Vagina (tissue), 2 donors: ENCODE measurements around the gene KRT1. TPM values are rescaled to one million over a fixed set of nuclear protein-coding genes. Genes with fewer than 3 reads are reported as not detected.

Source experiments
- DNase-seq, 2 donors: peaks; one replicate each; pipeline ENCODE4 v3.0.0-alpha.2; 2017; ENCODE audit errors: extremely low spot score in 2 of 2
- H3K27ac ChIP-seq: fragments of 200-600 bp; sonication (generic); one replicate; pipeline ENCODE4 v1.5.1; 2019
- H3K27me3 ChIP-seq: fragments of 200-600 bp; sonication (generic); one replicate; pipeline ENCODE4 v1.5.1; 2019
- H3K36me3 ChIP-seq, 2 donors: fragments of 200-600 bp; sonication (generic); one replicate each; pipeline ENCODE4 v1.5.1; 2017 to 2019
- H3K4me1 ChIP-seq: fragments of 200-600 bp; sonication (generic); one replicate; pipeline ENCODE4 v1.5.1; 2019
- H3K4me3 ChIP-seq, 2 donors: fragments of 200-600 bp; sonication (generic); 1 replicate in 1 of 2; 2 replicates in 1 of 2; pipeline ENCODE4 v1.5.1; 2016 to 2019
- H3K9me3 ChIP-seq: fragments of 200-600 bp; sonication (generic); one replicate; pipeline ENCODE4 v1.5.1; 2019
- CTCF ChIP-seq, 3 experiments: fragments of 450-650 bp in 2 of 3; fragments of 200-600 bp in 1 of 3; sonication (generic) in 1 of 3; IDR thresholded peaks; one replicate each; pipeline ENCODE4 v1.5.1; 2017 to 2019; ENCODE audit warnings: antibody characterized with exemption in 3 of 3, mild to moderate bottlenecking in 2 of 3, moderate library complexity in 2 of 3
- POLR2A ChIP-seq, 2 donors: fragments of 450-650 bp; IDR thresholded peaks; one replicate each; pipeline ENCODE4 v1.6.1; 2017; ENCODE audit warnings: antibody characterized with exemption in 2 of 2, mild to moderate bottlenecking in 2 of 2, moderate library complexity in 2 of 2
- POLR2AphosphoS5 ChIP-seq, 2 donors: sonication (generic); formaldehyde crosslinking; IDR thresholded peaks; one replicate each; pipeline ENCODE4 v1.9.0; 2017; ENCODE audit warnings: antibody characterized with exemption in 2 of 2, mild to moderate bottlenecking in 2 of 2, low read depth in 1 of 2; ENCODE audit not compliant: insufficient read depth in 1 of 2
- intact Hi-C: fragments of 100-400 bp; cut with DNase I; formaldehyde crosslinking; loops from one replicate; pipeline ENCODE4 v1.15.1; 2023
- total RNA-seq: library from RNA; depleted of rRNA; stranded (reverse); fragments of >200 nt; gene quantifications from one replicate; pipeline ENCODE4 v1.2.3, GENCODE V29; 2016

The KRT1 gene
- total RNA-seq, 1 donor from 2014 or later: 886 TPM

GRCh38 chr12:52643233-52644077, 36.8 kb downstream of the KRT1 start:
- Histone ChIP-seq H3K36me3 (no peaks in the 10 kb centered on the region), H3K9me3 (no peaks in the 10 kb centered on the region), H3K27ac (no peak overlapping the region), H3K4me1 (no peaks in the 10 kb centered on the region), H3K4me3 (no peak overlapping the region), H3K27me3 (no peaks in the 10 kb centered on the region)
- TF ChIP-seq POLR2A (IDR thresholded peaks at IDR 0.05) (no peak), CTCF (IDR thresholded peaks at IDR 0.05) (no peak), POLR2AphosphoS5 (IDR thresholded peaks at IDR 0.05; ENCODE audit: insufficient read depth in 1 of 2, low read depth in 1 of 2) (no peak)
- peak; percentile 67 for DNase-seq
- intact Hi-C loops: no loop called here

GRCh38 chr12:52641468-52641867, 38.7 kb downstream of the KRT1 start:
- Histone ChIP-seq H3K36me3 (no peaks in the 10 kb centered on the region), H3K27ac (no peak overlapping the region), H3K4me3 (no peak overlapping the region), H3K9me3 (no peaks in the 10 kb centered on the region), H3K4me1 (no peaks in the 10 kb centered on the region), H3K27me3 (no peaks in the 10 kb centered on the region)
- DNase-seq: peak in 1 of 2 donors; percentile 29
- no peak for TF ChIP-seq POLR2AphosphoS5 (IDR thresholded peaks at IDR 0.05; ENCODE audit: insufficient read depth in 1 of 2, low read depth in 1 of 2)
- no peak for TF ChIP-seq POLR2A (IDR thresholded peaks at IDR 0.05)
- intact Hi-C loops: no loop called here

GRCh38 chr12:52637299-52637698, 42.9 kb downstream of the KRT1 start:
- no peak overlapping the region for H3K27ac ChIP-seq
- no peaks in the 10 kb centered on the region for H3K9me3 ChIP-seq
- DNase-seq: peak in 1 of 2 donors; percentile 74
- no peaks in the 10 kb centered on the region for H3K27me3 ChIP-seq
- H3K36me3 ChIP-seq: no peaks in the 10 kb centered on the region
- intact Hi-C loops: no loop called here
- TF ChIP-seq POLR2AphosphoS5 (IDR thresholded peaks at IDR 0.05; ENCODE audit: insufficient read depth in 1 of 2, low read depth in 1 of 2) (no peak), CTCF (IDR thresholded peaks at IDR 0.05) (no peak), POLR2A (IDR thresholded peaks at IDR 0.05) (no peak)
- no peak overlapping the region for H3K4me3 ChIP-seq
- no peaks in the 10 kb centered on the region for H3K4me1 ChIP-seq

- H3K36me3 ChIP-seq: no peaks in the 10 kb centered on the region
- DNase-seq: peak; percentile 47 to 77
- intact Hi-C loops: no loop called here
Observed at GRCh38 chr12:52636592-52637258, 43.5 kb downstream of the KRT1 start.

GRCh38 chr12:52636189-52636588, 44.0 kb downstream of the KRT1 start:
- no peak for TF ChIP-seq POLR2AphosphoS5 (IDR thresholded peaks at IDR 0.05; ENCODE audit: insufficient read depth in 1 of 2, low read depth in 1 of 2)
- no peak for TF ChIP-seq CTCF (IDR thresholded peaks at IDR 0.05)
- TF ChIP-seq POLR2A (IDR thresholded peaks at IDR 0.05): no peak
- Histone ChIP-seq H3K36me3 (no peaks in the 10 kb centered on the region), H3K4me1 (no peaks in the 10 kb centered on the region), H3K27me3 (no peaks in the 10 kb centered on the region), H3K9me3 (no peaks in the 10 kb centered on the region), H3K27ac (no peak overlapping the region), H3K4me3 (no peak overlapping the region)
- intact Hi-C loops: no loop called here
- DNase-seq: peak; percentile 32 to 72

More at GRCh38 chr12:52636592-52637258, 43.5 kb downstream of the KRT1 start:
- H3K4me1 ChIP-seq: no peaks in the 10 kb centered on the region
- TF ChIP-seq CTCF (IDR thresholded peaks at IDR 0.05): no peak
- TF ChIP-seq POLR2A (IDR thresholded peaks at IDR 0.05): no peak
- no peak for TF ChIP-seq POLR2AphosphoS5 (IDR thresholded peaks at IDR 0.05; ENCODE audit: insufficient read depth in 1 of 2, low read depth in 1 of 2)
- no peak overlapping the region for H3K4me3 ChIP-seq
- no peaks in the 10 kb centered on the region for H3K9me3 ChIP-seq
- no peak overlapping the region for H3K27ac ChIP-seq
- H3K27me3 ChIP-seq: no peaks in the 10 kb centered on the region
